ENCODE measurements around the gene MIA3.

MIA3 gene

DNA sequence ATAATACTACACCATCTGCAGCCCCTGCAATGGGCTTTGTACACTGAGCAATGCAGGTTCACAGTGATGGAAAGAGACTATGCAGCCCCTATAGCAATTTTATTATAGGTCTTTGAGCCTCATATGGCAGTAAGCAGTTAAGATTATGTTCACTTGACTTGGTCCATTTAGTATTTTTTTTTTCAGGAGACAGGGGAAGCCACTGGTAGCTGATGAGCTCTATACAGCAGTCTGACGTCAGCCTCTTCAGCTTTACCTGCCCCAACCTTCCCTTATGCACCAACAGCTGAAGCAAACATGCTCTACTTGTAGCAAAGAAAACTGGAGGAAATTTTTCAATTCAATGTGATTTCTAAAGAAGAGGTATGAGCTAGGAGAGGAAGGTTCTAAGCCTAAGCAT lies 62.2 kb downstream of the MIA3 start:
- FAIRE-seq: no peak

DNA sequence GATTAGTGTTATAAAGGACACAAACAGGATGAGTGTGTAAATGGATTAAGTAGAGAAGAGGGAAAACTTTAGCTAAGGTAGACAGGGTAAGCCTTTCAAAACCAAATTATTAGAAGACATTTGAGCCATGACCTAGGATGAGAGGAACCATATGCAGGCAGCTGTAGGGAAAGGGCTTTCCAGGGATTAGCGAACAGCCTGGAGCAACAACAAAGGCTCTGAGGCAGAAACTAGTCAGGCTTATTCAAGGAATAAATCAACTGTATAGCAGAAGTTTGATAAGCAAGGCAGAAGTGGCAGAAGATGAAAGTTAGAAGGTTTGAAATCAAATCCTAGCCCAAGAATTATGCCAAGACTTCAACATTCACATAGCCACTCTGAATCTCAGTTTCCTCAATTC lies 73.1 kb downstream of the MIA3 start:
- no peak for FAIRE-seq

DNA sequence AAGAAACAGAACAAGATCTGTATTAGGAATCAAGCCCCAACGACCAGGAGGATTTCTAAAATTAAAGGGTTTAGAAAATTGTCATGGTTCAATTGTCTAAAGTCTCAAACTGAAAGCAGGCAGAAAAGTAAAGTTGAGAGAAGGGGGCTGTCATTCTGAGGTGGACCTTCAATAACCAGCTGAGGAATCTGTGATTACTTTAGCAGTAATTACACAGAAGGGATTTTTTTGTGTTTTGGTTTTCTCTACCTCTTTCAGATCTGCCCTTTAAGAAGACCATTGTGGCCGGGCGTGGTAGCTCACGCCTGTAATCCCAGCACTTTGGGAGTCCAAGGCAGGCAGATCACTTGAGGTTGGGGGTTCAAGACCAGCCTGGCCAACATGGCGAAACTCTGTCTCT lies 77.0 kb downstream of the MIA3 start:
- no peak for FAIRE-seq

DNA sequence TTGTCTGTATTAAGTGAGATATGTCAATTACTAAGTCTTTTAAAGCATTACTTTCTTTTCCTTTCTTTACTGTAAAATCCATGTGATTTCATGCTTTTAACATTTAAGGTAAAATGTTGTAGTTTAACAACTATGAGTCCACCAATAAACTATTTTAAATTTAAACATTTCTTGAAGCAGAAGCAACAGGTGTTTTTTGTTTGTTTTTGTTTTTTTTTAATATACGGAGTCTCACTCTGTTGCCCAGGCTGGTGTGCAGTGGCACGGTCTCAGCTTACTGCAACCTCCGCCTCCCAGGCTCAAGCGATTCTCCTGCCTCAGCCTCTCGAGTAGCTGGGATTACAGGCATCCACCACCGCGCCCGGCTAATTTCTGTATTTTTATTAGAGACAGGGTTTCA lies 78.8 kb downstream of the MIA3 start:
- no peak for FAIRE-seq

DNA sequence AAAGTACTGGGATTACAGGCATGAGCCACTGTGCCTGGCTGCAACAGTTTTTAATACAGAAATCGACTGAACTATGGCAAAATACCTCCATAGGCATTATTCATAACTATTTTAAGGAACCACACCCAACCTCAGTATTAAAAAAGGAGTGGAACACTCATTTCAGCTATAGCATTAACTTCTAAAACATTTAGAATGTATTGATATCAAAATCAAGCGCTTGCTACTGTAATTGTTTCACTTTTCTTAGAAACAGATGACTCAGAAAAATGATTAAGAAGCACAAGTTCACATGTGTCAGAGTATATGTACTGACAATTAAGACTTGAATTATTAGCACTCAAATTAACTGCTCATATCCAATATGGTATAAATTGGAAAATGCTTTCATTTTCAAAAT lies 79.3 kb downstream of the MIA3 start:
- FAIRE-seq: no peak

DNA sequence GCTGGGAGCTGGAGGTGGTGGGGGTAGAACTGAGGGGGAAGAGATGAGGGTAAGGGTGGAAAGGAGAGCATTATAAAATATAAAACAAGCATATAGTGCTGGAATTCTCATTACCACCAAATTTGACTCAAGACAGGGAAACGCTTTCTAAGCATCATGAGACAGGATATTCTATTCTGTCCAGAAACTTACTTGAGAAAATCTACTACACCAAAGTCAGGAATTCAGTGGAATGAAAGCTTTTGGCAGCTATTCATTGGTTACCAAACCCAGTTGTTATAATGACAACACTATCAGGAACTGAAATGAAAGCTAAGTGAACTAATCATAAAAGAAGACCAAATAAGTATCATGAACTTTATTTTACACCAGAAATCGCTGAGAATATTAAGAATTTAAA lies 79.9 kb downstream of the MIA3 start:
- no peak for FAIRE-seq

DNA sequence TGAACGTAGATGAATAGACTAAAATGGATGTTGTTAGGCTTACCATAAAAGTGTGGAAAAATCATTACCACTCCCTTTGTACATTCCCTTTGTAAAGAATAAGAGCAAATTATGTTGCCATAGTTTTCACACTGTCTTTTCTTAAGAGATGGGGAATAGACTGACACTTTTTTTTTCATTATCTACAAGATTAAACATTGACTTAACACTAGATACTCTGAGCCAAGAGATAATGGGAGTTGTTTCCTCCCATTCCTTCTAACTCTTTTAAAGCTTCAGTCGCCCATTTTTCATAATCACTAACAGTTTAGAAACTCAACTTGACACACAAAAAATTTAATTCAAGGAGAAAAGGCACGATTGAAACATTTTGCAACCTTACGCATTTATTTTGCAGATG lies 84.3 kb downstream of the MIA3 start:
- FAIRE-seq: no peak

DNA sequence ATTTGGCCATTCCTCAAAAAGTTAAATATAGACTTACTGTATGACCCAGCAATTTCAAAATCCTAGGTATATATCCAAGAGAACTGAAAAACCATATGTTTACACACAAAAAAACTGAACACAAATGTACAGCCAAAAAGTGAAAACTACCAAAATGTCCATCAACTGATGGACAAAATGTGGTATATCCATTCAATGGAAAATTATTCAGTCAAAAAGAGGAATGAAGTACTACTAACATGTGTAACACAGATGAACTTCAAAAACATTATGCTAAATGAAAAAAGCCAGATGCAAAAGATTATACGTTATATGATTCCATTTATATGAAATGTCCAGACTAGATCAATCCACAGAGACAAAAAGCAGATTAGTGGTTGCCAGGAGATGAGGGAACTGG lies 86.4 kb downstream of the MIA3 start:
- FAIRE-seq: no peak

DNA sequence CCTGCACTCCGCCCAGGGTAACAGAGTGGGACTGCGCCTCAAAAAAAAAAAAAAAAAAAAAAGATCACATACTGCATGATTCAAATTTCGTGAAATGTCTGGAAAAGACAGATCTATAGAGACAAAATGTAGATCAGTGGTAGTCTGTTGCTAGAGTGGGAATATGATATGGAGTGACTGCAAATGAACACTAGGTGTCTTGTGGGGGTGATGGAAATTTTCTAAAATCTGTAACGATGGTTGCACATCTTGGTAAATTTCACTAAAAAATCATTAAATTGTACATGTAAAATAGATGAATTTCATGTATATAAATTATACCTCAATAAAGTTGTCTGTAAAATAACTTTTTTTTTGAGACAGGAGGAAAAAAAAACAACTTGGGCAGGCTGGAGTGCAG lies 88.9 kb downstream of the MIA3 start:
- FAIRE-seq: no peak

DNA sequence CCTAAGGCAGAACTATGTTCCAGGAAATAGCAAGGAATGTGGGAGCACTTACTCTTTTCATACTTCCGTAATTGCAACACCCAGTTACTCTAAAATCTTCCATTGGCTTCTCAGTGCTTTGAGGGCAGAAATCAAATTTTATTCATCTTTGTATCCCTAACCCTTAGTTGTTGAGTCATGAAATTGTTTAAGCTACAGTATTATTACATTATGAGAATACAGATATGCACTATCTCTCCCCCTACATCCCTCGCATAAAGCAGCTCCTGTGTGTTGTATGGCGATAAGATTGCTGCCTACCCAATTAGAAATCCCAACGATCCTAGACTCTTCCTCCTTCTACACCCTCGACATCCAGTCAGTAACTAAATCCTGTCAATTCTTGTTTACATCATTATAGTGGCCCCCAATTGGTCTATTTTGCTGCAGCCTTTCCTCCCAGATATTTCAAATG lies 91.8 kb downstream of the MIA3 start:
- no peak for FAIRE-seq

DNA sequence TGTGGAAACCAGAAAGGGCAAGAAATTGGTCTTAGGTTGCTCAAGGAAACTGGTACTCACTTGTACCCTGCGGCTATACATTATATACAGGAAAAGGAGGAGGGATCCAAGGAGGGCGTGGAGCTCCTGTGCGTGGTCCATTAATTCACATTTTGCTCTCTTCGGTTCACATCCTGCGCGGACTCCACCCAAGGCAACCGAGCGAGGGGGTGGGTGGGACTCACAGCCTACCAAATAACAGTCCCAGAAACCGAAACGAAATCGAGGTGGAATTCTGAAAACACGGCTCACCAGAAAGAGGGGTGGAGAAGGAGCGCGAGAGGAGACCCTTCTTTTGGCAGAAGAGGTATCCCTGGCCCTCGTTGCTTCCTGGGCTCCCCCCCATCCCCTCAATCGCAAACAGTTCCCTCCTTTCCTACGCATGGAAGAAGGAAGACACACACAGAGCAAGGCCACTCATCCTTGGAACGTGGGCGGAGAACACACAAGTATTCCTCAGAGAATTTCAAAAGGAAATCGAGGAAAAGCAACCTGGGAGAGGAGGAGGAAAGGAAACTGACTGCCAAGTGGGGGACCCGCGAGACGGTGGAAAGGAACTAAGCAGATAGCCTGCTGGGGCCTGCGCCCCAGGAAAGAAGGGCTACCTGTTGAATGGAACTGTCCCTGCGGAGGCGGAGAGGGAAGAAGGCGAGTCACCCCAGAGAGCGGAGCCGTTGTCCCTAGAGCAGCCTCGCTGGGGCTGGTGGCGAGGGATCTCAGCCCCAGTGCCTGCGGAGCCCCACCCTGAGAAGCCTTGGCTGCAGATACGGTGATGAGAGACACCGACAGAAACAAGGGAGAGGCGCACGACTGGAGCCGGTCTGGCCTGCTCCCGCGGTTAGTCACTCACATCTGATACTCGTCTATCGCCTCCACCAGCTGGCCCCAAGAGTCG lies 93.7 kb downstream of the MIA3 start:
- FAIRE-seq: no peak

DNA sequence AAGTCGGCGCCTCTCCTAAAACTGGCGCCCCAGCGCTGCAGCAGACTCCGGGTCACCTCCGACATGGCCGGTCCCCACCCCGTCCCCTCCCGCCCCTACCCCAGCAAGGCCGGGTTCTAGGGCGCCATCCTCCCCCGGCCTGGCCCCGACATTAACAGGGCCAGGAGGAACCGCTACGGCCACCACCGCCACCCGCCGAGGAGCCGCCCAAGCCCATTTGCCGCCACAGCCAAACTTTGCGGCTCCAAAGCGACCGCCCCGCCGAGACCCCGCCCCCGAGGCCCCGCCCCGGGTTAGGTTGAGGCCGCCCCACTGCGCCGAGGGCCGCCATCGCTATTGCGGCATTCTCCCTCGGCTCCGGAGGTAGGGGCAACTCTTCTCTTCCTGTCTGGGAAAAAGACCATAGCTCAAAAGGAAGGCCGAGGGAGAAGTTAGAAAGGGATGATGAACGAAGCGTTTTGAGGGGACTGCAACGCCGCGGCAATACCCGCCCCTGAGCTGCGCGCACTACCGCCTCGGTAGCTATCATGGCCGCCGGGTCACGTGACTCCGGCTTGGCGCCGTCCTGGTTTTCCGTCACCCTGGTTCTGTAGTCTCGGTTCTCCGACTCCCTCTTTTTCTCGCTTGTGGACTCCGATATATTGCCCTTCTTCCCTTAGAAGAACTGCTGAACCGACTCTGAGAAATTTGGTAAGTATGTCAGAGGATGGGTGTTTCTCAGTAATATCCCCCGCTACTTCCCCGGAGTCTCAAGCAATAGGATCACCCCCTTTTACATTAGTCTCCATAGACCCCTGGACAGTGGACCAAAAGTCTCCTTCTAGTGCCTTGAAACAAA lies 94.6 kb downstream of the MIA3 start, which contains the start of the genes AIDA and BROX:
Gene AIDA, minus strand, starts transcription at position 239 of the 838 bp plus-strand sequence. Its CDS starts 174 bp downstream, at position 65.
Gene BROX, plus strand, starts transcription at position 312 of the 838 bp plus-strand sequence. CDS start 3,136 bp downstream, outside the sequence.
- no peak for FAIRE-seq

DNA sequence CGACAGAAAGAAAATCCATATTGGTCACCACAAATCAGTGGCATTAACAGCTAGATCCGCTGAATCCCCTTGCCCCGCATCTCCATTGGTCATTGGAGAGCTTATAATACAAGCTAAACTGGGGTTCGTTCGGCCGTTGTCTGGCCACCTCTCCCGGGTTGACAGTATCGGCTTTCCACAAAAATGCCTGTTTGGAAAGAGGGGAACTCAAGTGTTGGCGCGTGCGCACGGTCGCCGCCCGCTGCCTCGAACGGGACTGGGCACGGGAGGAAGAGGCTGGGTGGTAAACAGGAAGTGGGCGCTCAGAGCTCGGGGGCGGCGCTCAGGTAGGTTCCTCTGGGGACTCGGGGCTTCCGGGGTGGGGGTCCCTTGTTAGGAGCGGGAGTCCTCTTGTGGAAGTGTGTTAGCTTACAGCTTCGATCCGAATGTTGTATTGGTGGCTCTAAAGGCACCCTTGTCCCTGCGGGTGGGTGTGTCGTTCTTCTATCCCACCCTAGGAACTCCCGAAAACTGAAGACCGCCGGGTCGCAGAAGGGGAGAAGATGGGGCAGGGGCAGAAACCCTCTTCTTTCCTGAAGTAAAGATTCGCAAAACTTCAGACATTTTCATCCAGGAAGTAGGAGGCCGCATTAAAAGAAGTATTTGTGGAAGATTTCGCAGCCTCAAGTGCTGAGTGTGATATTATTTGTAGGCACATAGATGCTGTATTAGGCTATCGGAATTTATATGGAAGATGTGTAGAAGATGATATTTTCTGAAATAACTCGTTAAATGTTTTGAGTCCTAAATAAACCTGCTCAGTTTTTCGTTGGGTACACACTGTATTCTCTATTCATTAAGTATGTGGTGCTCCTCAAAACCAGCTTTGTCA lies 95.4 kb downstream of the MIA3 start:
- FAIRE-seq: peak; percentile 71

DNA sequence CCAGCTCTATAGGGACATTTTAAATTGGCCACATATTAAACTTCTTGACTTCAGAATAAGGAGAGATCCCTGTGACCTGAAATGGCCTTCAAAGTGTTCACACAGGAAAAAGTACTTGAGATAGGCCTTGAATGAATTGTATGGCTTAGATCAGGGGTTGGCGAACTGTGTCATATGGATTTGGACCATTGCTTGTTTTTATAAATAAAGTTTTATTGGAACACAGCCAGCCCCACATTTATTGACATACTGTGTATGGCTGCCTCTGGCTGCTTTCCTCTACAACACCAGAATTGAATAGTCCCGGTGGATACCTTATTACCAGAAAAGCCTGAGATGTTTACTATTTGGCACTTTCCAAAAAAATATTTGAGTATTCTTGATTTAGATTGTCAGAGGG lies 98.5 kb downstream of the MIA3 start:
- no peak for FAIRE-seq
